D341Med (cell line): ENCODE results near the gene RPL13A.

Experiments used
- DNase-seq: peaks from one replicate; pipeline ENCODE4 v3.0.0; 2012; ENCODE audit warnings: low spot score

RPL13A gene

GRCh38 chr19:49507803-49508494, 20.5 kb downstream of the RPL13A start:
- DNase-seq: no peak

- peak; percentile 70 for DNase-seq
These were observed 25.8 kb downstream of the RPL13A start for GRCh38 chr19:49512970-49513745.

DNA sequence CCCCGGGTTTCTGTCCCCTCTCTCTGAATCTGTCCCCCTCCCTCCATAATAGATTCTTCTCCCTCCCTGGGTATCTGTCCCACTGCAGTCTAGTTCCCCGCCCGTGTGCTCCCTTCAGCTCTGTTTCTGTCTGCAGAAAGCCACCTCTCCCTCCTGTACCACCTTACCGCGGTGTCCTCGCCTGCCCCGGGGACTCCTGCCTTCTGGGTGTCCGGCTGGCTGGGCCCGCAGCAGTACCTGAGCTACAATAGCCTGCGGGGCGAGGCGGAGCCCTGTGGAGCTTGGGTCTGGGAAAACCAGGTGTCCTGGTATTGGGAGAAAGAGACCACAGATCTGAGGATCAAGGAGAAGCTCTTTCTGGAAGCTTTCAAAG, 26.3 kb downstream of the RPL13A start:
- peak; percentile 42 for DNase-seq

DNA sequence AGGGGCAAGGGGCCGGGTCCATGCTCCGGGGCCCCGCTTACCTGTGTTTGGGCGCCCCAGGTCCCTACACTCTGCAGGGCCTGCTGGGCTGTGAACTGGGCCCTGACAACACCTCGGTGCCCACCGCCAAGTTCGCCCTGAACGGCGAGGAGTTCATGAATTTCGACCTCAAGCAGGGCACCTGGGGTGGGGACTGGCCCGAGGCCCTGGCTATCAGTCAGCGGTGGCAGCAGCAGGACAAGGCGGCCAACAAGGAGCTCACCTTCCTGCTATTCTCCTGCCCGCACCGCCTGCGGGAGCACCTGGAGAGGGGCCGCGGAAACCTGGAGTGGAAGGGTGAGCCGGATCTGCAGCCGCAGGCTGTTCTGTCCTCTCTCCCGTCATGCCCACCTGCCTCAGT, 26.7 kb downstream of the RPL13A start:
- DNase-seq: no peak

GRCh38 chr19:49515767-49516166, 28.4 kb downstream of the RPL13A start:
- no peak for DNase-seq

DNA sequence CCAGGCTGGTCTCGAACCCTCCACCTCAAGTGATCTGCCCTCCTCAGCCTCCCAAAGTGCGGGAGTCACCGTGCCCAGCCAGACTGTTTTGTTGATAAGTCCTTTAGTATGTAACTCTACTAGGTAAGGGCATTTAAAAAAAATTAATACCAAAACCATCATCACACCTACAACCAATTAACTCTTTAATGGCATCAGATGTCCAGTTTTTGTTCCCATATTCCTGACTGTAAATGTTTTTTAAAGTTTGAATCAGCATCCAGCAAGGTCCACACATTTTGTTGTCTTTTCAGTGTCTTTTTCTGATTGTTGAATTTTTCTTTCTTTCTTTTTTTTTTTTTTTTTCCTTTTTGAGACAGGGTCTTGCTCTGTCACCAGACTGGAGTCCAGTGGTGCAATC, 30.6 kb downstream of the RPL13A start:
- no peak for DNase-seq

- DNase-seq: no peak
These were observed 33.4 kb downstream of the RPL13A start for GRCh38 chr19:49520705-49521319.

GRCh38 chr19:49524812-49525455, 37.5 kb downstream of the RPL13A start:
- no peak for DNase-seq

- DNase-seq: peak; percentile 12
These were observed 40.9 kb downstream of the RPL13A start for GRCh38 chr19:49528211-49528771.

GRCh38 chr19:49530708-49531107, 43.3 kb downstream of the RPL13A start:
- DNase-seq: no peak

DNA sequence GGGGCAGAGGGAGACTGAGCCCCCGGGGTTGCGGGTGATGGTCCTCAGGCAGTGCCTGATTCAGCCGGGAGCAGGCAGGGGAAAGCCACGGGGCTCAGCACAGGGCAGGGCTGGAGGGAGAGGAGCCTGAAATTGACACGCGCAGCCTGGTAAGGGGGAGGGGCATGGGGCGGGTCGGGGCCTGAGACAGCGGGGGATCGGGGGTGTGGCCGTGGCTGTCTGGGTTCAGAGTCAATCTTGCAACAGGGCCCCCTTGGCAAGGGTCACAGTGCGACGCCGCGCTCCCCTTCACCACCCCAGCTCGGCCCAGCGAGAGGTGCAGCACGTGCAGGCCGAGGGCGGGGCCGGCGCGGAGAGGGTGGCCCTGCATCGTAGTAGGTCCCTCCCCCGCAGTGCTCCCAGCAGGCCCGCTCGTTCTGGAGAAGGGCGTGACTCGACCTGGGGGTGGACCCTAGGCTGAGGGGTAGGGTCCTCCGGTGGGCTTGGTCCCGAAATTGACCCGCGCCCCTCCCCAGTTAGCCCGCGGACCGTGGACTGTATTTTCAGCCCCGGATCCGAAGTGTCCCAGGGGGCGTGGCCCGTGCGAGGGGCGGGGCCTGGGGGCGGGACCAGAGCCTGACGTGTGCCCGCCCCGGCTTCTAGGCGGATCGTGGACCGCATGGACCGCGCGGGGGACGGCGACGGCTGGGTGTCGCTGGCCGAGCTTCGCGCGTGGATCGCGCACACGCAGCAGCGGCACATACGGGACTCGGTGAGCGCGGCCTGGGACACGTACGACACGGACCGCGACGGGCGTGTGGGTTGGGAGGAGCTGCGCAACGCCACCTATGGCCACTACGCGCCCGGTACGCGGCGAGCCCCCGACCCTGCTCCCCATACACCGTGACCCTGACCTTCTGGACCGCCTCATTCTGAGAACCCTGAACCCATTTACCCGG, 46.4 kb downstream of the RPL13A start:
- peak; percentile 92 for DNase-seq

DNA sequence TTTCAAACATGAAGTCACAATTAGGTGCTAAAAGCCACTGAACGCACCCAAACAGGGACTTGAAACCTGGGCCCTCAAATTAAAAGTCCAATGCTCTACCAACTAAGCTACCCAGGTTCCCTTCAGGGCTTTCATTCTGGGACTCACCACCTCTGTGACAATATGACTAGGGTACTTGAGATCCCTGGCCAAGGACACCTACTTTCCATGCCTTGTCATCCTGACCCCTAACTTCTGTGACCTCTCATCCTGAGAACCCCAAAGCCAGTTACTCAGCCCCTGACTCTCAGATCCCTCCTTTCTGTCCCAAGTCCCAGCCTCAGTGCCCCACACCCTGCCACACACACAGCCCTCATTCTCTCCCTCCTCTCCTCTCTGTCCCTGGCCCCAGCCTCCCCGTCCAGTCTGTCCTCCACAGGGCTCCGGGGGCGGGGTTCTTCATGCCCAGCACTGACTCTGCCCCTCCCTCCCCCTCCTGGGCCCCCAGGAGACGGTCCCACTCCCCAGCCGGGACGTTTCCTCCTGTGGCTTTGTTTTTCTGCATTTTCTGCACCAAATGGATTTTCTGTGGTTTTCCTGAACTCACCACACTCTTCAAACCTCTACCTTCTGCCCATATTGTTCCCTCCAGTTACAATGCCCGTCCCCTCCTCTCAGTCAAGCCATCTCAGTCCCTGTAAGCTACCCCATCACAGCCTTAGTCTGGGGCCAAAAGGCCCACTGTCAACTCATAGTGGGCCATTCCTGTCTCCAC, 47.4 kb downstream of the RPL13A start:
- DNase-seq: peak; percentile 21

DNA sequence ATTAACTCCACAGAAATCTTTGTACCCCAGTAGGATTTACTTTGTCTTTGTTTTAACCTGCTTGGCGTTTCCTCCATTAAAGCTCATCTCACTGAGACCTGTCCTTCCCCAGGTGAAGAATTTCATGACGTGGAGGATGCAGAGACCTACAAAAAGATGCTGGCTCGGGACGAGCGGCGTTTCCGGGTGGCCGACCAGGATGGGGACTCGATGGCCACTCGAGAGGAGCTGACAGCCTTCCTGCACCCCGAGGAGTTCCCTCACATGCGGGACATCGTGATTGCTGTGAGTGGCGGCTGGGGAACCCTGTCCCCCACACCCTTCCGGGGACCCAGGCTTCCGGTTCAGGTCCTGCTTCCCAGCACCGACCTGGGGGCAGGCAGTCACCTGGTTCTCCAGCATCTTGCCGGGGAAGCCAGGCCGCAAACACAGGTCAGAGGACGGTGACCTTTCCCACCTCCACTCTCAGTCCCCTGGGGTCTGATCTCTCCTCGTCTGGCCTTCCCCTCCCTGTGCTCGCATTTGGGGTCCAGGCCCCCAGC, 49.6 kb downstream of the RPL13A start:
- no peak for DNase-seq

DNA sequence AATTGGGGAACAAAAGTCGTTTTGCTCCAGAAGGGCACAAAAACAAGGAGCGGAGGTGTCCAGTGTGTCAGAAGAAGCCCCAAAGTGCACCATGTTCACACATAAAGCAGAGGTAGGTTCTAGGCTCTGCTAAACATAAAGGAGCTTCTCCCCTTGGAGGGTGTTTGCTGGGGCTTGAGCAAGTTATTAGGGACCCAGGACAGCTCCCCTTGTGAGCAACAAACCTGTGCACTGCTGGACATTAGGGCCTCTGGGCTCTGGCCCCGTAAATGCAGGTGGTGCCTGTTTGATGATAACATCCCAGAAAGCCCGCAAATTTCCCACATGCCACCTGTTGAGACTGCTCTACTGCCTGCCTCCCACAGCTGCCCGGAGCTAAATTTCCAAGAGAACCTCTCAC, 51.2 kb downstream of the RPL13A start:
- DNase-seq: peak; percentile 9

- DNase-seq: no peak
These were observed 52.0 kb downstream of the RPL13A start for GRCh38 chr19:49539192-49539952.
